MM.1S (cell line): ENCODE results near the gene TPSD1.

ENCODE experiments used
- CTCF ChIP-seq: fragments of 300-600 bp; sonication (generic); IDR thresholded peaks from 2 replicates; pipeline ENCODE4 v1.5.1; 2016; ENCODE audit warnings: antibody characterized with exemption, low read length, mixed read lengths
- EZH2 ChIP-seq: fragments of 300-600 bp; sonication (generic); optimal IDR thresholded peaks from 2 replicates; pipeline ENCODE3; 2017; ENCODE audit warnings: low read depth, mild to moderate bottlenecking, antibody characterized with exemption, low read length, mixed read lengths

- TF ChIP-seq EZH2 (no peak), CTCF (no peak)
Measured at GRCh38 chr16:1293921-1294656, 38.2 kb downstream of the TPSD1 start.
